ENCODE results near the gene TNFRSF4.
A peak's percentile ranks its signal among the peaks of the same experiment; 100 is the strongest.

The TNFRSF4 gene

DNA sequence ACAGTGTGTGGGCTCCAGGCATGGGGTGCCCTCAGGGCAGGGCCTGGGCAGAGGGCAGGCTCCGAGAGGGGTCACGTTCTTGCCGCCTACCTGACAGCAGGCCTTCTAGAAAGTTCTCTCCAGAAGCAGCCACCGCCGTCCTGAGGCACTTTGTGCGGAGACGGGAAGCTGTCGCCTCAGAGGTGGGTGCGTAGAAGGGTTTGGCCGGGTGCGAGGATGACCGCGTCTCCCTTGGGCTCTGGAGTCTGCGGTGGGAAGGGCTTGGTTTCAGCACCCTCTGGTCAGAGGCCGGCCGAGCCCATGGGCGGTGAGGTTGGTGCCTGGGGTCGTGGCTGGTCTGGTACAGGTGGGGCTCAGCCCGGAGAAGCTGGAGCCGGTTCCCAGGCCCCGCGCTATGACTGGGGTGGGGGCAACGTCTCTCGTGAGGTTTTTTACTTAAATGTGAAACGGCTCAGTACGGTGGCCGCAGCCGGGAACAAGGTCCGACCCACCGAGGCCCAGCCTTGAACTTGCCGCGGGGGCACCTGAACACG lies 50.3 kb downstream of the TNFRSF4 start:
- Histone ChIP-seq H3K4me3 (ENCODE audit: severe bottlenecking) (peak overlapping the region; percentile 74), H3K4me1 (ENCODE audit: insufficient read depth, poor library complexity, severe bottlenecking) (peaks cover 10% of the 10 kb centered on the region), H3K36me3 (ENCODE audit: low read depth) (peaks cover 9% of the 10 kb centered on the region; the same call in 1 of the 2 replicates), H3K27ac (ENCODE audit: poor library complexity, severe bottlenecking) (peak overlapping the region; percentile 64), H3K27me3 (ENCODE audit: insufficient read depth, poor library complexity, severe bottlenecking) (no peaks in the 10 kb centered on the region), H3K9me3 (ENCODE audit: severe bottlenecking) (no peaks in the 10 kb centered on the region)
- DNase-seq (ENCODE audit: low spot score) (no peak), ATAC-seq (ENCODE audit: low read depth) (peak; percentile 3; the same call in 2 of the 3 replicates)
- TF ChIP-seq, protein P1, sequence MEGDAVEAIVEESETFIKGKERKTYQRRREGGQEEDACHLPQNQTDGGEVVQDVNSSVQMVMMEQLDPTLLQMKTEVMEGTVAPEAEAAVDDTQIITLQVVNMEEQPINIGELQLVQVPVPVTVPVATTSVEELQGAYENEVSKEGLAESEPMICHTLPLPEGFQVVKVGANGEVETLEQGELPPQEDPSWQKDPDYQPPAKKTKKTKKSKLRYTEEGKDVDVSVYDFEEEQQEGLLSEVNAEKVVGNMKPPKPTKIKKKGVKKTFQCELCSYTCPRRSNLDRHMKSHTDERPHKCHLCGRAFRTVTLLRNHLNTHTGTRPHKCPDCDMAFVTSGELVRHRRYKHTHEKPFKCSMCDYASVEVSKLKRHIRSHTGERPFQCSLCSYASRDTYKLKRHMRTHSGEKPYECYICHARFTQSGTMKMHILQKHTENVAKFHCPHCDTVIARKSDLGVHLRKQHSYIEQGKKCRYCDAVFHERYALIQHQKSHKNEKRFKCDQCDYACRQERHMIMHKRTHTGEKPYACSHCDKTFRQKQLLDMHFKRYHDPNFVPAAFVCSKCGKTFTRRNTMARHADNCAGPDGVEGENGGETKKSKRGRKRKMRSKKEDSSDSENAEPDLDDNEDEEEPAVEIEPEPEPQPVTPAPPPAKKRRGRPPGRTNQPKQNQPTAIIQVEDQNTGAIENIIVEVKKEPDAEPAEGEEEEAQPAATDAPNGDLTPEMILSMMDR (IDR thresholded peaks at IDR 0.05; ENCODE audit: poor library complexity, severe bottlenecking) = no peak

DNA sequence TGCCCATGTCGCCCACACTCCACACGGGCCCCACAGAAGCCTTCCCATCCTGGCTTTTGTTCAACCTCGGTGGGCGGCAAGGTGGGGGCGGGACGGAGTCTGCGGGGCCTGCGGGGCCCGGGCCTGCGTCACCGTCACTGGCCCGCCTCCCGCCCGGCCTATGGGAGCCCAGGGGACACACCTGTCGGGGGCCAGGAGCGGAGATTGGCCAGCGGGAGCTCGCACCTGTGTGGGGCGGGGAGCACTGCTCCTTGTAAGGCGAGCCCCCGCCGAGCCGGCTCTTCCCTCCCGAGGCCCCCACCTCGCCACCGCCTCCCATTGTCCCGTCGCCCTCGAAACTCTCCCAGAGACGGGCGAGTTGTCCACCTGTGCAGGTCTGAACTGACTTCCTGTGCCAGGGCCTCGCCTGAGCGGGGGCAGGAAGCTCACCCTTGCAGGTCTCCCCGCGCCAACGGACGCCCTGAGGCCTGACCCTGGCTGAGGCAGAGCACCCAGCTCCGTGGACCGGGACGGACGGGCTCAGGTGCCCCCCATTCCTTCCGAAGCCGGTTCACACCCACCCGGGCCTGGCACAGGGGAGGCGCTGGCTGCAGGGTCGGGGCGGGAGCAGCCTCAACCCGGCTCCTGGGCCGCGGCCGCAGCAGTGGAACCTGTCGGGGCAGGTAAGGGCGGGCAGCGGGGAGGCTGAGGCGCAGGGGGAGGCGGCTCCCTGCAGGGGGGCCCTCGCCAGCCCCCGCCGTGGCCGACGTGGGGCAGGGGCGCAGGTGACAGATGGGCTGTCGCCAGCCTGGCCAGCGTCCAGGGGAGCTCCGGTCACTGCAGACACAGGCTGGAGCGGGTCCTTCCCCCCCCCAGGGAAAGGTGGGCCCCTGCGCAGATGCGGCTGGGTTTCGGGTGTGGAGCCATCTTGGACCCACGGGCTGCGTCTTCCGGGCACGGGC lies 51.1 kb downstream of the TNFRSF4 start:
- DNase-seq (ENCODE audit: low spot score) (peak; percentile 92), ATAC-seq (ENCODE audit: low read depth) (peak; percentile 76)
- TF ChIP-seq, protein P1 (IDR thresholded peaks at IDR 0.05; ENCODE audit: poor library complexity, severe bottlenecking) = no peak
- Histone ChIP-seq H3K9me3 (ENCODE audit: severe bottlenecking) (no peaks in the 10 kb centered on the region), H3K27ac (ENCODE audit: poor library complexity, severe bottlenecking) (peak overlapping the region; percentile 64), H3K36me3 (ENCODE audit: low read depth) (peaks cover 9% of the 10 kb centered on the region; the same call in 1 of the 2 replicates), H3K27me3 (ENCODE audit: insufficient read depth, poor library complexity, severe bottlenecking) (no peaks in the 10 kb centered on the region), H3K4me1 (ENCODE audit: insufficient read depth, poor library complexity, severe bottlenecking) (peaks cover 16% of the 10 kb centered on the region), H3K4me3 (ENCODE audit: severe bottlenecking) (peak overlapping the region; percentile 74)

DNA sequence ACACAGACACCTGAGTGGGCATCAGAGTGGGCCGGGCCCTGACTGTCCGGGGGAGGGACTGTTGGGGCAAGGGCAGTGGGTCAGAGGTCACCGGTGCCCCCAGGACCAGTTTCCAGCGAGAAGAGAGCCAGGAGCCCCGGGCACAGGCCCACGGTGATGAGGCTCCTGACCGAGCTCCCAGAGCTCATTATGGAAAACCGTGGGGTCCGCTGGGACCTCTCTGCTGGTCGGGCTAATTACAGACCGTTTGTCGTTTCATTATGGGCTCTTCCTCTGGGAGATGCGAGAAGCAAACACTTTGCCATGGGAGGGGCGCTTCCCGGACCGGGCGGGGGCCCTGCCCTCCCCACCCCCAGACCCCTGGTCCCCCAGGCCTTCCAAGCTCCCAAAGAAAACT lies 52.3 kb downstream of the TNFRSF4 start:
- no peak for ATAC-seq (ENCODE audit: low read depth)
- TF ChIP-seq, protein P1 (IDR thresholded peaks at IDR 0.05; ENCODE audit: poor library complexity, severe bottlenecking) = no peak
- Histone ChIP-seq H3K9me3 (ENCODE audit: severe bottlenecking) (no peaks in the 10 kb centered on the region), H3K27me3 (ENCODE audit: insufficient read depth, poor library complexity, severe bottlenecking) (no peaks in the 10 kb centered on the region), H3K4me3 (ENCODE audit: severe bottlenecking) (no peak overlapping the region), H3K4me1 (ENCODE audit: insufficient read depth, poor library complexity, severe bottlenecking) (peaks cover 16% of the 10 kb centered on the region), H3K27ac (ENCODE audit: poor library complexity, severe bottlenecking) (no peak overlapping the region), H3K36me3 (ENCODE audit: low read depth) (peaks cover 9% of the 10 kb centered on the region; the same call in 1 of the 2 replicates)
- DNase-seq (ENCODE audit: low spot score) = no peak
